Activated B cell treated with CpG ODN at 0.5 μM for 24 hours (primary cell): ENCODE measurements around the gene ARHGAP29. TPM values are rescaled to one million over a fixed set of nuclear protein-coding genes. Genes with fewer than 3 reads are reported as not detected.

Experiments used
- ATAC-seq: fragments of 200-7000 bp; cut with Tn5 transposase; one replicate; pipeline ENCODE4 v1.10.0; 2021; ENCODE audit warnings: low read depth, mild to moderate bottlenecking, moderate library complexity
- CTCF ChIA-PET: fragments of 350-600 bp; sonication (Branson Sonifier 250); formaldehyde crosslinking; loops from one replicate; lab custom pipeline; 2021; ENCODE audit warnings: antibody characterized with exemption; lab: Charles Lee
- POLR2A ChIA-PET: fragments of 350-600 bp; sonication (Branson Sonifier 250); formaldehyde crosslinking; loops from one replicate; lab custom pipeline; 2021; ENCODE audit warnings: antibody characterized with exemption; lab: Charles Lee
- DNase-seq: peaks from one replicate; pipeline ENCODE4 v3.0.0; 2022
- H3K27ac Mint-ChIP-seq: one replicate; pipeline ENCODE4 v1.8.0; 2020; ENCODE audit warnings: mixed read lengths
- H3K27me3 Mint-ChIP-seq: one replicate; pipeline ENCODE4 v1.8.0; 2021; ENCODE audit warnings: mixed read lengths
- H3K36me3 Mint-ChIP-seq: one replicate; pipeline ENCODE4 v1.8.0; 2021; ENCODE audit warnings: low read depth, mixed read lengths
- H3K4me1 Mint-ChIP-seq: one replicate; pipeline ENCODE4 v1.8.0; 2021; ENCODE audit warnings: mixed read lengths
- H3K4me3 Mint-ChIP-seq: one replicate; pipeline ENCODE4 v1.8.0; 2020; ENCODE audit warnings: mild to moderate bottlenecking, mixed read lengths
- H3K9me3 Mint-ChIP-seq: one replicate; pipeline ENCODE4 v1.8.0; 2020; ENCODE audit warnings: mixed read lengths
- CTCF ChIP-seq: fragments of 200-600 bp; IDR thresholded peaks from one replicate; pipeline ENCODE4 v1.8.0; 2022; ENCODE audit warnings: antibody characterized with exemption, mild to moderate bottlenecking
- intact Hi-C: fragments of 100-400 bp; cut with micrococcal nuclease; formaldehyde crosslinking; loops from one replicate; pipeline ENCODE4 v1.15.1; 2024
- total RNA-seq: library from RNA; stranded (reverse); gene quantifications from 2 replicates; pipeline ENCODE4 v1.2.3, GENCODE V29; 2022

ARHGAP29 gene
- total RNA-seq, 1 donor from 2014 or later = not detected

GRCh38 chr1:94279038-94279437, 41.7 kb upstream of the ARHGAP29 start:
- Mint-ChIP-seq H3K4me3 (no peak overlapping the region), H3K27ac (no peak overlapping the region), H3K36me3 (no peaks in the 10 kb centered on the region), H3K9me3 (no peaks in the 10 kb centered on the region), H3K4me1 (no peaks in the 10 kb centered on the region), H3K27me3 (peaks cover 7% of the 10 kb centered on the region)
- DNase-seq = no peak
- intact Hi-C loops = no loop called here
- POLR2A ChIA-PET = no interaction called here
- no peak for ATAC-seq
- CTCF ChIA-PET = no interaction called here
- TF ChIP-seq CTCF = no peak

GRCh38 chr1:94276988-94277434, 39.6 kb upstream of the ARHGAP29 start:
- intact Hi-C loops = no loop called here
- DNase-seq (no peak), ATAC-seq (no peak)
- Mint-ChIP-seq H3K27ac (no peak overlapping the region), H3K4me3 (no peak overlapping the region), H3K27me3 (peaks cover 9% of the 10 kb centered on the region), H3K4me1 (no peaks in the 10 kb centered on the region), H3K36me3 (no peaks in the 10 kb centered on the region), H3K9me3 (no peaks in the 10 kb centered on the region)
- ChIA-PET POLR2A (no interaction called here), CTCF (no interaction called here)
- no peak for TF ChIP-seq CTCF

- no peak overlapping the region for H3K27ac Mint-ChIP-seq
- TF ChIP-seq CTCF = no peak
- CTCF ChIA-PET = no interaction called here
- H3K4me3 Mint-ChIP-seq = no peak overlapping the region
- POLR2A ChIA-PET = no interaction called here
- DNase-seq (no peak), ATAC-seq (no peak)
- no peaks in the 10 kb centered on the region for H3K9me3 Mint-ChIP-seq
- intact Hi-C loops = no loop called here
- no peaks in the 10 kb centered on the region for H3K4me1 Mint-ChIP-seq
- H3K36me3 Mint-ChIP-seq = no peaks in the 10 kb centered on the region
- peaks cover 11% of the 10 kb centered on the region for H3K27me3 Mint-ChIP-seq
Observed at GRCh38 chr1:94275083-94275482, 37.7 kb upstream of the ARHGAP29 start.

GRCh38 chr1:94274561-94274960, 37.2 kb upstream of the ARHGAP29 start:
- Mint-ChIP-seq H3K27me3 (peaks cover 11% of the 10 kb centered on the region), H3K4me1 (no peaks in the 10 kb centered on the region), H3K4me3 (no peak overlapping the region), H3K27ac (no peak overlapping the region), H3K36me3 (no peaks in the 10 kb centered on the region), H3K9me3 (no peaks in the 10 kb centered on the region)
- CTCF ChIA-PET = no interaction called here
- intact Hi-C loops = no loop called here
- ATAC-seq (no peak), DNase-seq (no peak)
- POLR2A ChIA-PET = no interaction called here
- no peak for TF ChIP-seq CTCF

- H3K4me3 Mint-ChIP-seq = no peak overlapping the region
- DNase-seq (no peak), ATAC-seq (no peak)
- H3K36me3 Mint-ChIP-seq = no peaks in the 10 kb centered on the region
- no peak for TF ChIP-seq CTCF
- no peaks in the 10 kb centered on the region for H3K4me1 Mint-ChIP-seq
- H3K9me3 Mint-ChIP-seq = no peaks in the 10 kb centered on the region
- H3K27ac Mint-ChIP-seq = no peak overlapping the region
- intact Hi-C loops = no loop called here
- peaks cover 14% of the 10 kb centered on the region for H3K27me3 Mint-ChIP-seq
- CTCF ChIA-PET = no interaction called here
- POLR2A ChIA-PET = no interaction called here
Observed at GRCh38 chr1:94273111-94273510, 35.7 kb upstream of the ARHGAP29 start.
